Measurements from ENCODE around the gene TBC1D4.

DNA sequence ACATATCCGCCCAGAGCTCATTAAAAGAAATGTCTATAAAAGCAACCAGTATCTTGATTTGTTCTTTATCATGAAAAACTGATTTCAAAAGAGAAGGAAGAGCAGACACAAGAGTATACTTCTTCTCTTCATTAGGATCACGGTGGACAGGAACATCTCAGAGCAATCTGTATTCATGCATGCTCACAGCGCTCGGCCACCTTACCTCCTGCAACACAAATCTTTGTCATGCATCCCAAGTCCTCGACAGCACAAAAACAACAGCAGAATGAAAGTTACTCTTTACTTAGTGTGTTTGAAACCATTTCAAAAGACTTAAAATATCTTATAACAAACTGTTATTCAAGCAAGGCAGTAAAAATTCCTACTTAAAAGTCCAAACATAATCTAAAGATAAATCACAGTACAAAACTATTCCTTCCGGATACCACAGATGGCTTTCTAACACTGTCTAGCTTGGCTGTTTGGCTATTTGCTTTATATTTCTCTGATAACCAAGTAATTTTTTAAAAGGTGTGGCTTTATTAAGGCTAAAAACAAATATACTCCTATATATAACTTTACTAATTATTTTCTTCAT, 174.5 kb downstream of the TBC1D4 start:
- TF ChIP-seq POLR2A (IDR thresholded peaks at IDR 0.05; ENCODE audit: low read length), result no peak
- no peak for TF ChIP-seq GATA1 (IDR thresholded peaks at IDR 0.05; ENCODE audit: low read depth, low read length)

Measured in erythroblast (primary cell).